ENCODE measurements around the gene ARHGAP19.

DNA sequence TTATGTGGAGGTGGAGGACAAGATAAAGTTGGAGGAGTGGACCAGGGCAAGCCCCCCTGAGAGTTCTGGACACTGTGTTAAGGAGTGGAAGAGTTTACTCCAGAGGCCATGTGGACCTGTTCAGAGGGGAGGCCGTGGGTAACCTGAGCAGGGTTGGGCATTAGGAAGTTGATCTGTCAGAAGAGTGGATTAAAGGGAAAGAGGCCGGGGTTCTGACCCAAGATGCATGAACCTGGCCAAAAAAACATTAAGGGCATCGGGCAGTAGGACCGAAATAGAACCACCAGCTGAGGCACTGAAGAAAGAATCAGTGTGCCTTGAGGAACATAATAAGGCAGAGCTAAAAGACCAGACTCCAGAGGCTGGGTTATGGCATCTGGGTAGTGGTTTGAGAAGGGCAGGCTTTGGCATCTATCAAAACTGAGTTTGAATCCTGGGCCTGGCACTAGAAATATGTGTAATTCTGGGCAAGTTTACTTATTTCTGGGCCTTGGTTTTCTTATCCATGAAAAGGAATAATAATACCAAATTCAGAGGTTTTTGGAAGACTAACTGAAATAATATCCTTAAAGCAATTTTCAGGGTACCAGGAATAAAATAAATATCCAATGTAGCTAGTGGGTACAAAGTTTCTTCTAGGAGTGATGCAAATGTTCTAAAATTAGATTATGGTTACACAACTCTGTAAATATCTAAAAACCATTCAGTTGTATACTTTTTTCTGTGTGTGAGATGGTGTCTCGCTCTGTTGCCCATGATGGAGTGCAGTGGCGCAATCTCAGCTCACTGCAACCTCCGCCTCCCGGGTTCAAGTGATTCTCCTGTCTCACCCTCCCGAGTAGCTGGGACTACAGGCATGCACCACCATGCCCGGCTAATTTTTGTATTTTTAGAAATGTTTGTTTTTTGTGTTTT is 15.7 kb upstream of the ARHGAP19 start:
- TF ChIP-seq, protein P1, sequence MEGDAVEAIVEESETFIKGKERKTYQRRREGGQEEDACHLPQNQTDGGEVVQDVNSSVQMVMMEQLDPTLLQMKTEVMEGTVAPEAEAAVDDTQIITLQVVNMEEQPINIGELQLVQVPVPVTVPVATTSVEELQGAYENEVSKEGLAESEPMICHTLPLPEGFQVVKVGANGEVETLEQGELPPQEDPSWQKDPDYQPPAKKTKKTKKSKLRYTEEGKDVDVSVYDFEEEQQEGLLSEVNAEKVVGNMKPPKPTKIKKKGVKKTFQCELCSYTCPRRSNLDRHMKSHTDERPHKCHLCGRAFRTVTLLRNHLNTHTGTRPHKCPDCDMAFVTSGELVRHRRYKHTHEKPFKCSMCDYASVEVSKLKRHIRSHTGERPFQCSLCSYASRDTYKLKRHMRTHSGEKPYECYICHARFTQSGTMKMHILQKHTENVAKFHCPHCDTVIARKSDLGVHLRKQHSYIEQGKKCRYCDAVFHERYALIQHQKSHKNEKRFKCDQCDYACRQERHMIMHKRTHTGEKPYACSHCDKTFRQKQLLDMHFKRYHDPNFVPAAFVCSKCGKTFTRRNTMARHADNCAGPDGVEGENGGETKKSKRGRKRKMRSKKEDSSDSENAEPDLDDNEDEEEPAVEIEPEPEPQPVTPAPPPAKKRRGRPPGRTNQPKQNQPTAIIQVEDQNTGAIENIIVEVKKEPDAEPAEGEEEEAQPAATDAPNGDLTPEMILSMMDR (IDR thresholded peaks at IDR 0.05; ENCODE audit: insufficient read depth, low read length, poor library complexity, severe bottlenecking): no peak
- TF ChIP-seq EZH2phosphoT487 (conservative IDR thresholded peaks at IDR 0.05; ENCODE audit: low read length): no peak
